ENCODE measurements around the gene PLCD1. TPM values are rescaled to one million over a fixed set of nuclear protein-coding genes. Genes with fewer than 3 reads are reported as not detected.
"Not testable (repeated sequence)": the region's sequence is repeated elsewhere in the genome, so short reads cannot be mapped to it uniquely, and the experiment has no call there.

PLCD1 gene
- total RNA-seq, 4 donors from 2014 or later: 30.2 to 55.4 (median 43.8) TPM

DNA sequence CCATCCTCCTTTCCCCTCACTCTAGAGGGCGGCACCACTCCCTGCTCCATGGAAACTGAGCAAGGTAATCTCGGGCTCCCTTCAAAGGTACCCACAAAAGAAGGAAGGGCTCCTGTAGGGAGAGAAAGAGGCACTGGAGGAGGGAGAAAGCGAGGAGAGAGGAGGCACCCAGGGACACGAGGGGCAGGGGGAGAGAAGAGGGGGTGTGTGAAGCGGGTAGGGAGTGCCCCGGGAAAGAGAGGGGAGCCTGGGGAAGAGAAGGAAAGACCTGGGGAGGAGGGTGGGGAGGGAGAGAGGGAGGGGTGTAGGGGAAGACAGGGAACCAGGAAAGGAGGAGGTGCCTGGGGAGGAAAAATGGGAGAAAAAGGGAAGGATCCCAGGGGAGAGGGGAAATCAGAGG is 38.3 kb downstream of the PLCD1 start:
- no peak overlapping the region for H3K4me3 ChIP-seq (ENCODE audit: low read depth, poor library complexity, severe bottlenecking)
- TF ChIP-seq, protein P1, sequence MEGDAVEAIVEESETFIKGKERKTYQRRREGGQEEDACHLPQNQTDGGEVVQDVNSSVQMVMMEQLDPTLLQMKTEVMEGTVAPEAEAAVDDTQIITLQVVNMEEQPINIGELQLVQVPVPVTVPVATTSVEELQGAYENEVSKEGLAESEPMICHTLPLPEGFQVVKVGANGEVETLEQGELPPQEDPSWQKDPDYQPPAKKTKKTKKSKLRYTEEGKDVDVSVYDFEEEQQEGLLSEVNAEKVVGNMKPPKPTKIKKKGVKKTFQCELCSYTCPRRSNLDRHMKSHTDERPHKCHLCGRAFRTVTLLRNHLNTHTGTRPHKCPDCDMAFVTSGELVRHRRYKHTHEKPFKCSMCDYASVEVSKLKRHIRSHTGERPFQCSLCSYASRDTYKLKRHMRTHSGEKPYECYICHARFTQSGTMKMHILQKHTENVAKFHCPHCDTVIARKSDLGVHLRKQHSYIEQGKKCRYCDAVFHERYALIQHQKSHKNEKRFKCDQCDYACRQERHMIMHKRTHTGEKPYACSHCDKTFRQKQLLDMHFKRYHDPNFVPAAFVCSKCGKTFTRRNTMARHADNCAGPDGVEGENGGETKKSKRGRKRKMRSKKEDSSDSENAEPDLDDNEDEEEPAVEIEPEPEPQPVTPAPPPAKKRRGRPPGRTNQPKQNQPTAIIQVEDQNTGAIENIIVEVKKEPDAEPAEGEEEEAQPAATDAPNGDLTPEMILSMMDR (IDR thresholded peaks at IDR 0.05): no peak
- TF ChIP-seq POLR2A (IDR thresholded peaks at IDR 0.05): no peak
- intact Hi-C loops (cut with DNase I; ENCODE audit: low total_unique reads): no loop called here
- WGBS, 2 donors: 39 to 52% methylated on average over 6 of the region's 6 CpGs
- DNase-seq (ENCODE audit: low spot score in 2 of 2): no peak

DNA sequence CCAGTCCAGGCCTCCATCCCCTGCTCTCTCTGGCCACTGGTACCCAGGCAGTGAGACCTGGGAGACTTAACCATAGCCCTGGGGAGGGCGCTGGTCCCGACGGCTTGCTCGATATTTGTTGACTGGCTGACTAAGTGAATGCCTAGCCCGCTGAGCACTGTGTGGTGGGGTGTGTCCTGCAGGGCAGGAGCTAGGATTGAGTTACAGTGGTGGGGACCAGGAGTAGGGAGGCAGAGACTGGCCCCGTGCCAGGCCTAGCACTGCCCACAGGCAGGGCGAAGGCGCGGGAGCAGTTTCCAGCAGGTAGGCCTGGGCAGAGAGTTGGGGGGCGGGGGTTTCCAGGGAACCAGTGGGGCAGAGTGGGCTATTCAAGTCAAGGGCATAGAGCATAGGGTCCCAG is 38.9 kb downstream of the PLCD1 start, which contains the start of gene VILL:
Gene VILL, plus strand, starts transcription at position 260 of the 400 bp plus-strand sequence. CDS start 2,887 bp downstream, outside the sequence.
- intact Hi-C loops (cut with DNase I; ENCODE audit: low total_unique reads): no loop called here
- TF ChIP-seq, protein P1 (IDR thresholded peaks at IDR 0.05): no peak
- no peak for TF ChIP-seq POLR2A (IDR thresholded peaks at IDR 0.05)
- DNase-seq (ENCODE audit: low spot score in 2 of 2): peak in 1 of 2 donors; percentile 86
- WGBS, 2 donors: 79 to 80% methylated on average over 10 of the region's 10 CpGs
- H3K4me3 ChIP-seq (ENCODE audit: low read depth, poor library complexity, severe bottlenecking): no peak within 1 kb of the TSS

DNA sequence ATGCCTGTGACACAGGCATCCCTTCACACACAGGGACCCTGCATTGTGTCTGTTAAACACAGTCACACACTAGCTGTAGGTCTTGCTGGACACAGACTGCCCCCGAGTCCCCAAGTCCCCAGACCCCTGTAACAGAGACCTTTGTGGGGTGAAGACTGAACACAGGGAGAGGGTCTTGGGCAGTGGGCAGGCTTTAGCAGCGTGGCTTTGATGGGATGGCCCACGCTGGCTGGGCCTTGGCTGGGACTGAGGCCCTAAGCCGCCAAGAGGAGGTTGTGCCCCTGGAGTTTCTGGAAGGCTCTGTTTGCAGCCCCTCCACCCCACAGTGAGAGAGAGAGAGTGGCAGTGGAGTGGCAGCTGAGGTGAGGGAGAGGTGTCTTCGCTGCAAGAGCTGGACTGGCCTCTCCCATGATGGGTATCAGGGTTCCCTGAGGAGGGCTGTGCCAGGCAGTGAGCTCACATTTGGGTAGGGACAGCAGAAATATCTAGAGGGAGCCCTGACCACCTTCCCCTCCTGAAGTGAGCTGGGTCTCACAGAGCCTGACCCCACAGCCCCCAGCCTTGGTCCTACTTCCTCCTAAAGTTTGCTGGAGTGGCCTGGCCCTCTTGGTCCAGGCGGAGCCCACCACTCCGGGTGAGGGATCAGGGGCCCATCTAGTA is 39.5 kb downstream of the PLCD1 start:
- WGBS, 2 donors: 93 to 95% methylated on average over 3 to 6 of the region's 7 CpGs
- no peak overlapping the region for H3K4me3 ChIP-seq (ENCODE audit: low read depth, poor library complexity, severe bottlenecking)
- peak in 1 of 2 donors; percentile 76 for DNase-seq (ENCODE audit: low spot score in 2 of 2)
- no peak for TF ChIP-seq POLR2A (IDR thresholded peaks at IDR 0.05)
- TF ChIP-seq, protein P1 (IDR thresholded peaks at IDR 0.05): no peak
- intact Hi-C loops (cut with DNase I; ENCODE audit: low total_unique reads): no loop called here

DNA sequence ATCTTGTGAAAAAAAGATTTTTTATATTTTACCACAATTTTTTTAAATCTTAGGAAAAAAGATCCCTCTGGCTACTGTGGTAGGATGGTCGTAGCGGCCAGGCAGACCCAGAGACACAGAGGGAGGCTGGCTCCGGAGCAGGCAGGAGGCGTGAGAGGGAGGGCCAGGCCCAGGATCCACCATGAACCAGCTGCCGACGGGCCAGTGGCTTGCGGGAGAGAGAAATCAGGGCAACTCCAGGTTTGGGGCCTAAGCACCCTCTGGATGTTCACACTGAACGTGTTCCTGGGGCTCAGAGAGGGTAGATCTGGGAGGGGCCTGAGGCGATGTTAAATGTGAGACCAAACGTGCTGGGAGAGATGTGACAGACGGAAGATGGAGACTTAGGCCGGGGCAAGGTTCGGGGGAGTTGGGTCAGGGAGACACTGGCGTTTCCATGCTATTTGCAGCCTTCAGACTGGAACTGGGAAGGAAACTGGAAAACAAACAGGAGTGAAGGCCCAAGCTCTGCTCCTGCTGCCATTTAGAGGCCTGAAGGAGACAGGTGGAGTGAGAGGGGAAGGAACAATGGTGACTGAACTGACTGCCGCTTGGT is 40.4 kb downstream of the PLCD1 start:
- TF ChIP-seq, protein P1 (IDR thresholded peaks at IDR 0.05): no peak
- no peak for TF ChIP-seq POLR2A (IDR thresholded peaks at IDR 0.05)
- WGBS, 2 donors: 86 to 87% methylated on average over 15 of the region's 15 CpGs
- intact Hi-C loops (cut with DNase I; ENCODE audit: low total_unique reads): no loop called here
- peak in 1 of 2 donors; percentile 83 for DNase-seq (ENCODE audit: low spot score in 2 of 2)
- H3K4me3 ChIP-seq (ENCODE audit: low read depth, poor library complexity, severe bottlenecking): no peak overlapping the region

DNA sequence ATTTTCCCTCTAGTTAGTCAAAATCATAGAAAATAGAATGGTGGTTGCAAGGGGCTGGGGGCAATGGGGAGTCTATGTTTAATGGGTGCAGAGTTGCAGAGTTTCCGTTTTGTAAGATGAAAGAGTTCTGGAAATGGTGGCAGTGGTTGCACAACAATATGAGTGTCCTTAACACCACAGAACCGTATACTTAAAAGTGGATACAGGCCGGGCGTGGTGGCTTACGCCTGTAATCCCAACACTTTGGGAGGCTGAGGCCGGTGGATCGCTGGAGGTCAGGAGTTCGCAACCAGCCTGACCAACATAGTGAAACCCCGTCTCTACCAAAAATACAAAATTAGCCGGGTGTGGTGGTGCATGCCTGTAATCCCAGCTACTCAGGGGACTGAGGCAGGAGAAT is 41.1 kb downstream of the PLCD1 start:
- intact Hi-C loops (cut with DNase I; ENCODE audit: low total_unique reads); H3K4me3 ChIP-seq (ENCODE audit: low read depth, poor library complexity, severe bottlenecking): not testable (repeated sequence)
- DNase-seq (ENCODE audit: low spot score in 2 of 2): peak in 1 of 2 donors; percentile 72
- 80 to 89% methylated on average over 10 of the region's 10 CpGs for WGBS, 2 donors

DNA sequence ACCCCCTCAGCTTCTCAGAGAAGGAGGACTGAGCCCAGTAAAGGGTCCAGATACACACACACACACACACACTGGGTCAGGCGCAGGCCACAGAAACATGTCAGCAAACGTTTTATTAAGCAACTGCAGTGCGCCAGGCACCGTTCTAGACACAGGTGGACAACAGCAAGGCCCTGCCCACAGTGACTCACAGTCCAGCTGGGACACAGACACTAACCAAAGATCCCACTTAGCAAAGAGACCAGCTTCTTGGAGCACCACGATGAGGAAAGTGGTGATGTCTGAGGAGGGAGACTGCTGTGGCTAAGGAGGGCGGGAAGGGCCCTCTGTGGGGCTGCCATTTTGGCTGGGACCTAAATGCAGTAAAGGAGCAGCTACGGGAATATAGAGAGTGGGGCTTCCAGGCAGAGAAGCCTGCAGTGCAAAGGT is 41.7 kb downstream of the PLCD1 start:
- peak in 1 of 2 donors; percentile 76 for DNase-seq (ENCODE audit: low spot score in 2 of 2)
- no peak for TF ChIP-seq POLR2A (IDR thresholded peaks at IDR 0.05)
- TF ChIP-seq, protein P1 (IDR thresholded peaks at IDR 0.05): no peak
- 79 to 89% methylated on average over 3 to 7 of the region's 7 CpGs for WGBS, 2 donors
- intact Hi-C loops (cut with DNase I; ENCODE audit: low total_unique reads): no loop called here
- H3K4me3 ChIP-seq (ENCODE audit: low read depth, poor library complexity, severe bottlenecking): no peak overlapping the region
